ENCODE results near the gene TRIM40. TPM values are rescaled to one million over a fixed set of nuclear protein-coding genes. Genes with fewer than 3 reads are reported as not detected.

The TRIM40 gene
- total and polyA plus RNA-seq, 2 of the 13 experiments (the other 11 are each of a cell fraction or from before 2014, with no cell fraction given): 0.58 TPM; not detected in 1

DNA sequence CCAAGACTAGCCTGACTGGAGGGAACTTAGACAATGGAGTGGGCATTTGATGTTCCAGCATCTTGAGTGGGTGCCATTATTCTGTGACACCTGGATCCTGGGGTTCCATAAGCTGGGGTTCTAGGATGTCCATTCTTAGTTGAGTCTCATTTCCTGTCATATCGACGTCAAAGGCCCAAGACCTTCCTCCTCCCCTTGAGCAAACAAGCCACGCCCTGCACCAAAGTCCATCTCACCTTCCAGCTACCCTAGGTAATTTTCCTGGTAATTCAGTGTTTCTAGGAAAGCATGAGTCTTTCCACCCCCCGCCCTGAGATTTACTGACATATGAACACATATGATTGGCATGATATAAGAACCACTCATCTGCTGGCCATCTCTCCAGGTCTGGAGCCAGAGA lies at the start of gene TRIM40 (continued):
- TF ChIP-seq TCF7L2 (IDR thresholded peaks at IDR 0.05; ENCODE audit: low read depth, low read length): no peak
- TF ChIP-seq HMG20A (CRISPR knock-in tag; IDR thresholded peaks at IDR 0.05; ENCODE audit: borderline replicate concordance): peak; percentile 70; the same call in 1 of the 2 replicates
- TF ChIP-seq ZNF234 (CRISPR knock-in tag; conservative IDR thresholded peaks at IDR 0.05): no peak
- no peak for TF ChIP-seq SMAD1 (CRISPR knock-in tag; IDR thresholded peaks at IDR 0.05; ENCODE audit: borderline replicate concordance, low read depth)
- no peak for TF ChIP-seq KDM3A (CRISPR knock-in tag; IDR thresholded peaks at IDR 0.05; ENCODE audit: low read depth)
- no peak for TF ChIP-seq CC2D1A (CRISPR knock-in tag; IDR thresholded peaks at IDR 0.05)
- no peak for TF ChIP-seq ZNF251 (CRISPR knock-in tag; IDR thresholded peaks at IDR 0.05)
- no peak for TF ChIP-seq ZNF335 (CRISPR knock-in tag; IDR thresholded peaks at IDR 0.05)
- TF ChIP-seq AHDC1 (CRISPR knock-in tag; IDR thresholded peaks at IDR 0.05; ENCODE audit: borderline replicate concordance): 0 out of 2 replicates have a peak, but pooled peaks have one; percentile 22
- TF ChIP-seq ZNF317 (CRISPR knock-in tag; IDR thresholded peaks at IDR 0.05): no peak
- 0 out of 2 replicates have a peak, but pooled peaks have one; percentile 22 for TF ChIP-seq HMG20B (CRISPR knock-in tag; conservative IDR thresholded peaks at IDR 0.05)
- TF ChIP-seq ZNF121 (CRISPR knock-in tag; IDR thresholded peaks at IDR 0.05): no peak
- no peak for TF ChIP-seq SP4 (CRISPR knock-in tag; IDR thresholded peaks at IDR 0.05)
- no peak for TF ChIP-seq EZH2 (conservative IDR thresholded peaks at IDR 0.05; ENCODE audit: low read depth, low read length)
- TF ChIP-seq, protein P1, sequence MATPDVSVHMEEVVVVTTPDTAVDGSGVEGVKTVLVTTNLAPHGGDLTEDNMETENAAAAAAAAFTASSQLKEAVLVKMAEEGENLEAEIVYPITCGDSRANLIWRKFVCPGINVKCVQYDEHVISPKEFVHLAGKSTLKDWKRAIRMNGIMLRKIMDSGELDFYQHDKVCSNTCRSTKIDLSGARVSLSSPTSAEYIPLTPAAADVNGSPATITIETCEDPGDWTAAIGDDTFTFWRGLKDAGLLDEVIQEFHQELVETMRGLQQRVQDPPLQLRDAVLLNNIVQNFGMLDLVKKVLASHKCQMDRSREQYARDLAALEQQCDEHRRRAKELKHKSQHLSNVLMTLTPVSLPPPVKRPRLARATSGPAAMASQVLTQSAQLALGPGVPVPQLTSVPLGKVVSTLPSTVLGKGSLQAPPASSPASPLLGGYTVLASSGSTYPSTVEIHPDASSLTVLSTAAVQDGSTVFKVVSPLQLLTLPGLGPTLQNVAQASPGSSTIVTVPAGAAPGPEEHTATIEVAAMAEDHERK (CRISPR knock-in tag; IDR thresholded peaks at IDR 0.05; ENCODE audit: low read depth): no peak
- TF ChIP-seq FOXP1 (IDR thresholded peaks at IDR 0.05): no peak
- TF ChIP-seq FOXP1 (CRISPR knock-in tag; IDR thresholded peaks at IDR 0.05): no peak
- no peak for TF ChIP-seq IRX3 (CRISPR knock-in tag; IDR thresholded peaks at IDR 0.05; ENCODE audit: borderline replicate concordance, low read depth)
- TF ChIP-seq, protein P2, sequence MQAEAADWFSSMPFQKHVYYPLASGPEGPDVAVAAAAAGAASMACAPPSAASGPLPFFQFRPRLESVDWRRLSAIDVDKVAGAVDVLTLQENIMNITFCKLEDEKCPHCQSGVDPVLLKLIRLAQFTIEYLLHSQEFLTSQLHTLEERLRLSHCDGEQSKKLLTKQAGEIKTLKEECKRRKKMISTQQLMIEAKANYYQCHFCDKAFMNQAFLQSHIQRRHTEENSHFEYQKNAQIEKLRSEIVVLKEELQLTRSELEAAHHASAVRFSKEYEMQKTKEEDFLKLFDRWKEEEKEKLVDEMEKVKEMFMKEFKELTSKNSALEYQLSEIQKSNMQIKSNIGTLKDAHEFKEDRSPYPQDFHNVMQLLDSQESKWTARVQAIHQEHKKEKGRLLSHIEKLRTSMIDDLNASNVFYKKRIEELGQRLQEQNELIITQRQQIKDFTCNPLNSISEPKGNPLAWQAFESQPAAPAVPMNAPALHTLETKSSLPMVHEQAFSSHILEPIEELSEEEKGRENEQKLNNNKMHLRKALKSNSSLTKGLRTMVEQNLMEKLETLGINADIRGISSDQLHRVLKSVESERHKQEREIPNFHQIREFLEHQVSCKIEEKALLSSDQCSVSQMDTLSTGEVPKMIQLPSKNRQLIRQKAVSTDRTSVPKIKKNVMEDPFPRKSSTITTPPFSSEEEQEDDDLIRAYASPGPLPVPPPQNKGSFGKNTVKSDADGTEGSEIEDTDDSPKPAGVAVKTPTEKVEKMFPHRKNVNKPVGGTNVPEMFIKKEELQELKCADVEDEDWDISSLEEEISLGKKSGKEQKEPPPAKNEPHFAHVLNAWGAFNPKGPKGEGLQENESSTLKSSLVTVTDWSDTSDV (CRISPR knock-in tag; IDR thresholded peaks at IDR 0.05): no peak
- no peak for TF ChIP-seq FOXA1 (IDR thresholded peaks at IDR 0.05)
- TF ChIP-seq FOXA1 (CRISPR knock-in tag; IDR thresholded peaks at IDR 0.05): peak; percentile 71
- TF ChIP-seq SALL1 (CRISPR knock-in tag; IDR thresholded peaks at IDR 0.05): peak; percentile 58
- TF ChIP-seq, protein P3, sequence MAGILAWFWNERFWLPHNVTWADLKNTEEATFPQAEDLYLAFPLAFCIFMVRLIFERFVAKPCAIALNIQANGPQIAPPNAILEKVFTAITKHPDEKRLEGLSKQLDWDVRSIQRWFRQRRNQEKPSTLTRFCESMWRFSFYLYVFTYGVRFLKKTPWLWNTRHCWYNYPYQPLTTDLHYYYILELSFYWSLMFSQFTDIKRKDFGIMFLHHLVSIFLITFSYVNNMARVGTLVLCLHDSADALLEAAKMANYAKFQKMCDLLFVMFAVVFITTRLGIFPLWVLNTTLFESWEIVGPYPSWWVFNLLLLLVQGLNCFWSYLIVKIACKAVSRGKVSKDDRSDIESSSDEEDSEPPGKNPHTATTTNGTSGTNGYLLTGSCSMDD (CRISPR knock-in tag; IDR thresholded peaks at IDR 0.05): no peak

All from HepG2 (cell line).